ENCODE data around the gene FOXRED2.

DNA sequence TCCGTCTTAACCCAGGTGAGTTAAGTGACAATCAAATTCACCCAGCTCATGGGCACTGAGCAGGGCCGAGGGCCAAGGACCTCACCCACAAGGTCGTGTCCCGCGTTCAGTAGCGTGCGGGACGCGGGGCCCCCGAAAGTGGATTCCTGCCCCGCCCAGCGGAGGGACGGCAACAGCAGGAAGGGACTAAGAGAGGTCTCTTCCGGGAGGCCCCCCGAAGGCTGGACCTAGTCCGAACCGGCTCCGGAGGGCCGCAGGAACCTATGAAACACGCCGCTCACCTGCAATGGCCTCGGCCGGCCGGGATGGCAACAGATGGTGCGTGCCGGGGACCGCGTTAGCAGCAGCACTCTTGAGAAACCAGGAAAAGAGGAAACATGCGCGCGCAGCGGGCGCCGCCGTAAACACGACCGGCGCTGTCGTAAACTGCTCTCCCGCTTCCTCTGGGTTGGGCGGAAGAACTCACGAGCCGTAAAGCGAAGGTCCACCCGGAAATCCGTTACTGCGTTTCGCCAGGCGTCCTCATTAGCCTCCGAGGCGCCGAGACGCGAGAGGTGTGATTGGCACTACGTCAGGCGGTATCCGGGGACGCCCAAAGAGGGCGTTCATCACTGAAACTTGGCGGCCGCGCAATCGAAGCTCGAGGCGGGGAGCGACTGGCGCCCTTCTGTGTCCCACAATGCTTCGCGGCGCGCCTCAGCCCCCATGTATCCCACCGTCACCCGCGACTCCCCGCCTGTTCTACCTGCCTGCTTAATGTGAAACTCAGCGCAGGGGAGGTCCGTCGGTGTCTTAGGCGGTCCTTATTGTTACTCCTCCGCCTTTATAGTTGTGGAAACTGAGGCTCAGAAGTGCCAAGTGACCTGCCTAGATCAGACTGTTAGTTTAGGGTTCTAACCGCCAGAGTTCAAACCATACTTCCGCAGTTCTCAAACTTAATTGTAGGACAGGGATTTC lies 22.2 kb upstream of the FOXRED2 start, which contains the start of gene EIF3D:
- peak in 3 of 4 donors; percentile 53 to 81 (median 78) for TF ChIP-seq POLR2A (IDR thresholded peaks at IDR 0.05)
- TF ChIP-seq, protein P1, sequence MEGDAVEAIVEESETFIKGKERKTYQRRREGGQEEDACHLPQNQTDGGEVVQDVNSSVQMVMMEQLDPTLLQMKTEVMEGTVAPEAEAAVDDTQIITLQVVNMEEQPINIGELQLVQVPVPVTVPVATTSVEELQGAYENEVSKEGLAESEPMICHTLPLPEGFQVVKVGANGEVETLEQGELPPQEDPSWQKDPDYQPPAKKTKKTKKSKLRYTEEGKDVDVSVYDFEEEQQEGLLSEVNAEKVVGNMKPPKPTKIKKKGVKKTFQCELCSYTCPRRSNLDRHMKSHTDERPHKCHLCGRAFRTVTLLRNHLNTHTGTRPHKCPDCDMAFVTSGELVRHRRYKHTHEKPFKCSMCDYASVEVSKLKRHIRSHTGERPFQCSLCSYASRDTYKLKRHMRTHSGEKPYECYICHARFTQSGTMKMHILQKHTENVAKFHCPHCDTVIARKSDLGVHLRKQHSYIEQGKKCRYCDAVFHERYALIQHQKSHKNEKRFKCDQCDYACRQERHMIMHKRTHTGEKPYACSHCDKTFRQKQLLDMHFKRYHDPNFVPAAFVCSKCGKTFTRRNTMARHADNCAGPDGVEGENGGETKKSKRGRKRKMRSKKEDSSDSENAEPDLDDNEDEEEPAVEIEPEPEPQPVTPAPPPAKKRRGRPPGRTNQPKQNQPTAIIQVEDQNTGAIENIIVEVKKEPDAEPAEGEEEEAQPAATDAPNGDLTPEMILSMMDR (IDR thresholded peaks at IDR 0.05) = peak in 3 of 6 experiments; percentile 19 to 27 (median 22)
- peak; percentile 94 to 98 for TF ChIP-seq POLR2AphosphoS5 (IDR thresholded peaks at IDR 0.05)
